GM10248 (cell line): ENCODE measurements around the gene SECISBP2.

Experiments
- CTCF ChIA-PET: fragments of 300-600 bp; sonication (Branson Sonifier 250); formaldehyde crosslinking; extraction: SDS; loops from one replicate; lab custom pipeline; 2021; ENCODE audit warnings: antibody characterized with exemption; lab: Yijun Ruan, JAX
- POLR2A ChIA-PET: fragments of 350-650 bp; sonication (Branson Sonifier 250); formaldehyde crosslinking; extraction: SDS; loops from one replicate; lab custom pipeline; 2020; ENCODE audit warnings: antibody characterized with exemption; lab: Yijun Ruan, JAX
- DNase-seq: peaks from one replicate; pipeline ENCODE4 v3.0.0; 2012; ENCODE audit errors: extremely low spot score
- TF ChIP-seq, protein P1 (sequence below): IDR thresholded peaks from 2 replicates; pipeline ENCODE4 v1.5.1; 2012; ENCODE audit warnings: mild to moderate bottlenecking, low read depth; ENCODE audit errors: extremely low read depth, missing control alignments, control extremely low read depth

Gene SECISBP2

DNA sequence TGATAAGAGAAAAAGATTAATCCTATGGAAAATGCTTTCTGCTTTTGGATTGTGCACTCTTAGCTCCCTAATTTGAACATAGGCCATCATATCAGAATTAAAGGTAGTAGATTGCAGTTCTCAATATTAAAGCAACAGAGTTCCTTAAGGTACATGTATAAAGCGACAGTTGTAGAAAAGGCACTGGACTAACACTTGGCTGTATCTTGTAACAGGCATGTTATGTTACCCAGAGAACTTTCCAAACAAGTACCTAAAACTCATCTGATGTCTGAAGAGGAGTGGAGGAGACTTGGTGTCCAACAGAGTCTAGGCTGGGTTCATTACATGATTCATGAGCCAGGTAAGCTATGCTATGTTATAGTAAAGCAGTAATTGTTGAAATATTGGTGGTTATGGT is 3.3 kb upstream of the SECISBP2 start:
- no peak for DNase-seq
- ChIA-PET CTCF (interaction anchor here (1.5 kb wide), 1 partner anchor 234 kb away, joined by 7 read pairs; no protein-coding TSS in a partner anchor), POLR2A (no interaction called here)
- TF ChIP-seq, protein P1, sequence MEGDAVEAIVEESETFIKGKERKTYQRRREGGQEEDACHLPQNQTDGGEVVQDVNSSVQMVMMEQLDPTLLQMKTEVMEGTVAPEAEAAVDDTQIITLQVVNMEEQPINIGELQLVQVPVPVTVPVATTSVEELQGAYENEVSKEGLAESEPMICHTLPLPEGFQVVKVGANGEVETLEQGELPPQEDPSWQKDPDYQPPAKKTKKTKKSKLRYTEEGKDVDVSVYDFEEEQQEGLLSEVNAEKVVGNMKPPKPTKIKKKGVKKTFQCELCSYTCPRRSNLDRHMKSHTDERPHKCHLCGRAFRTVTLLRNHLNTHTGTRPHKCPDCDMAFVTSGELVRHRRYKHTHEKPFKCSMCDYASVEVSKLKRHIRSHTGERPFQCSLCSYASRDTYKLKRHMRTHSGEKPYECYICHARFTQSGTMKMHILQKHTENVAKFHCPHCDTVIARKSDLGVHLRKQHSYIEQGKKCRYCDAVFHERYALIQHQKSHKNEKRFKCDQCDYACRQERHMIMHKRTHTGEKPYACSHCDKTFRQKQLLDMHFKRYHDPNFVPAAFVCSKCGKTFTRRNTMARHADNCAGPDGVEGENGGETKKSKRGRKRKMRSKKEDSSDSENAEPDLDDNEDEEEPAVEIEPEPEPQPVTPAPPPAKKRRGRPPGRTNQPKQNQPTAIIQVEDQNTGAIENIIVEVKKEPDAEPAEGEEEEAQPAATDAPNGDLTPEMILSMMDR, result no peak

DNA sequence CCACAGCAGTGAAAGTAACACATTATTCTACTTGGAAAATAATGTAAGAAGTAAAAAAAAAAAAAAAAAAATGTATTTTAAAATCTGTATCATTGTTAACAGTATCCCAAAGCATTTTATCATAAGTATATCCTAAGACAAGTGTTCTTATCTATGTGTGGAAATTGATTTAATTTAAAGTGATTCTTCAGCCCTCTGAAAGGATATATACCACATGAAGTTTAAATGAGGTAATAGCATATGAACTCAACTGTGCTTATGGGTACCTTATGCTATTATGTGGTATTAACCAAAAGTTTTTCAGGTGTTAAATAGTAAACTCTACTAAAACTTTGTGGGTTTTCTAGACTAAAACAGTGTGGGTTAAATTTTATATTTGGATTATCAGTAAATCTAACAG is 2.8 kb upstream of the SECISBP2 start:
- DNase-seq, result no peak
- TF ChIP-seq, protein P1, result no peak
- POLR2A ChIA-PET, result no interaction called here
- CTCF ChIA-PET, result no interaction called here

DNA sequence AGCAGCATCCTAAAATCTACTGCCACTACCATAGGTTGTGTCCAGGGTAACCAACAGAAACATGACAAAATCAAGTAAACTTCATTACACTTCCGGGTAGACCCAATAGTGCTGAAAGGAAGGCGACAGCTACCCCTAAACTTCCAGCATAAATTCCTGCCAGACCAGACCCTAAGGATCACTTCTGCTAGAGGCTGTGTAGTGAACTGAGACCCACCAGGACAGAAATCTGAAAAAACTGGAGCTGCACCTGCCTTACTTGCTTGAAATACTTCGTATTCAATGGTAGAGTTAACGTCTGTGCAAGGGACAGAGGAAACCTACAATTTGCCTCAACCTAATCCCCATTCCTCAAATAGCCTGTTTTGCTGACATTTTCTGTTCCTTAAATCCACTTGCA is 1.0 kb upstream of the SECISBP2 start:
- ChIA-PET CTCF (no interaction called here), POLR2A (no interaction called here)
- TF ChIP-seq, protein P1, result no peak
- no peak for DNase-seq

DNA sequence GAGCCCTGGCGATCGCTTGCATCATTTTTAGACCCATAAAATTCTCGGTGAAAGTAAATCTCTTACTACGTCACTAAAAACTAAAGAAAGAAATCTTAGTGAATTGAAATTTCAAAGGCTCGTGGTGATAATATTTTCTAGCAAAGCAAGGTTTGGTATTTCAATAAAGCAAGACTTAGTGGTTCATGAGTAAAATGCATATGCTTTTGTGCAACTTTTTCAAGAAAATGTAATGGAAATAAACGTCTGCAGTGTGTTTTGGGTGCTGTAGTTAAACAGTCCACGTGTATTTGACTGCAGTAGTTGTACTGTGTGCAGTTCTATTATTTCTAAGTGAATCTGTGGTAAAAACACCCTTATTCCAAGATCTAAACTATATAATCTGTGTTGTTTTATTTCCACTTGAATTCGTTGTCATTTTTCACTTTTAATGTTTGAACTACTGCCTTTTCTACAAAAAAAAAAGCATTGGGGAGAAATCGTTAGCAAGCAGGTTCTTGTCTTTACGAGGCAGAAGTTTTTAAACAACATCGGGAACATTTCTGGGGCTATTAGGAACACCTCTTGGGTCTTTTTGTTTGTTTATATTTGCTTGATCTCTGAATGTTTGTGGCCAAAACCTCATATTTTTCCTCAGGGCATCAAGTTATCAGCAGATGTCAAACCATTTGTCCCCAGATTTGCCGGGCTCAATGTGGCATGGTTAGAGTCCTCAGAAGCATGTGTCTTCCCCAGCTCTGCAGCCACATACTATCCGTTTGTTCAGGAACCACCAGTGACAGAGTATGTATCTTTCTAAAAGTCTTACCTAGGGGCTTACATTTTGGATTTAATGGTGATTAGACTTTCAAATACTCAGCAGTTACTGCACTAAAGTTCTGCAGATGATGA is 960 bp downstream of the SECISBP2 start:
- ChIA-PET CTCF (interaction anchor here (0.6 to 2.2 kb wide), 6 partner anchors 9 to 230 kb away, joined by 3 to 12 read pairs (median 4); no protein-coding TSS in a partner anchor), POLR2A (interaction anchor here (1.0 kb wide), 1 partner anchor 9 kb away, joined by 4 read pairs; no protein-coding TSS in a partner anchor)
- TF ChIP-seq, protein P1, result no peak
- no peak for DNase-seq

DNA sequence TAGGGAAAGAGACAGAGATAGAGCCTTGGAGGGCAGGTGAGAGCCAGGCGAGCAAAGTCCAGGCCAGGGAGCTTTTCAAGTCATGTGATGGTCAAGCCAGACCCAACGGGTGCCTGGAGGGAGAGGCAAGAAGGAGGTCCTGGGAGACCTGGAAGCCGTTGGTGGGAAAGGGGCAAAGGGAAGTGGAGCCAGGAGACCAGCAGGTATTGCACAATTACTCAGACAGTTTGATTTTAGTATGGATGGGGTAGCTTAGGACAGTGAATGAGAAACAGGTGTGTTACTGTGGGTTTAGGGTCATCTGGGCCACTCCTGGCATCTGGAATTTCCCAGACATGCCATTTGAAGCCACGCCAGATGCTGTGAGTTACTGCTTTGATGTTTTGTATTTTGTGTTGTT is 5.1 kb downstream of the SECISBP2 start:
- TF ChIP-seq, protein P1, result no peak
- POLR2A ChIA-PET, result no interaction called here
- DNase-seq, result no peak
- CTCF ChIA-PET, result interaction anchor here (1.2 to 1.6 kb wide), 2 partner anchors 17 to 106 kb away, joined by 3 to 4 read pairs; no protein-coding TSS in a partner anchor

DNA sequence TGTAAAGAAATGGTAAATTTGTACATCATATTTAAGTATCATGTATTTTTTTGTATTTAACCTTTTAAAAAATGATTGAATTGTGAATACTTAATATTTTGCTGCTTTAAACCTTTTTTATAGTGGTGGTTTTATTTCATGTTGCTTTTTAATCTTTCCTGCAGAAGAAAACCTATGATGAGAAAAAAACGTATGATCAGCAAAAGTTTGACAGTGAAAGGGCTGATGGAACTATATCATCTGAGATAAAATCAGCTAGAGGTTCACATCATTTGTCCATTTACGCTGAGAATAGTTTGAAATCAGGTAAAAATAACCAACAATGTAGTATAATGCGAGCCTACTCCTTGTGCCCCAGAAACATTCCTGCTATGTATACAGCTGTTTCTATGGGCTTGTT is 7.4 kb downstream of the SECISBP2 start:
- ChIA-PET CTCF (interaction anchor here (0.7 to 2.3 kb wide), 4 partner anchors 8 to 223 kb away, joined by 3 to 9 read pairs (median 6); no protein-coding TSS in a partner anchor), POLR2A (no interaction called here)
- TF ChIP-seq, protein P1, result no peak
- no peak for DNase-seq
